Stimulated activated CD8-positive, alpha-beta memory T cell treated with anti-CD3 and anti-CD28 coated beads, Interleukin-7, amount 100 ng/mL, for 24 hours (primary cell): Measurements from ENCODE around the gene GALNT7.
"Not testable (repeated sequence)": the region's sequence is repeated elsewhere in the genome, so short reads cannot be mapped to it uniquely, and the experiment has no call there.

ENCODE experiments used
- DNase-seq: peaks from one replicate; pipeline ENCODE4 v3.0.0-alpha.2; 2020; ENCODE audit warnings: low read depth

The GALNT7 gene

DNA sequence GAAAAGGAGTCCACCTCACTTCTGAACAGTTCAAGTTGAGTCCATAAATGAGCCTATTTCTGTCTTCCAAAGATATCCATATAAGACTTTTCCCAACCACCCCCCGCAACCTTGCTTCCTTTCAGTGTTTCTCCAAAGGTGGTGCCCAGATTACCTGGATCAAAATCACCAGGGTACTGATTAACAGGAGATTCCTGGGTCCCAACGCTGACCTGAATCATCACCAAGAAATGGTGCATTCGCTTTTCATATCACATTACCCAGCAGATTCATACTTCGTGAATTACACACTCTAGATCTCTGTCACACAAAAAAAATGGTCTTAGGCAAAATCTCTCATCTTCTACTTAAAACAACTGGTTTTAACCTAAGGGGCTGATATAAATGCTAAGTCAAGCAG lies 2.1 kb upstream of the GALNT7 start:
- no peak for DNase-seq

DNA sequence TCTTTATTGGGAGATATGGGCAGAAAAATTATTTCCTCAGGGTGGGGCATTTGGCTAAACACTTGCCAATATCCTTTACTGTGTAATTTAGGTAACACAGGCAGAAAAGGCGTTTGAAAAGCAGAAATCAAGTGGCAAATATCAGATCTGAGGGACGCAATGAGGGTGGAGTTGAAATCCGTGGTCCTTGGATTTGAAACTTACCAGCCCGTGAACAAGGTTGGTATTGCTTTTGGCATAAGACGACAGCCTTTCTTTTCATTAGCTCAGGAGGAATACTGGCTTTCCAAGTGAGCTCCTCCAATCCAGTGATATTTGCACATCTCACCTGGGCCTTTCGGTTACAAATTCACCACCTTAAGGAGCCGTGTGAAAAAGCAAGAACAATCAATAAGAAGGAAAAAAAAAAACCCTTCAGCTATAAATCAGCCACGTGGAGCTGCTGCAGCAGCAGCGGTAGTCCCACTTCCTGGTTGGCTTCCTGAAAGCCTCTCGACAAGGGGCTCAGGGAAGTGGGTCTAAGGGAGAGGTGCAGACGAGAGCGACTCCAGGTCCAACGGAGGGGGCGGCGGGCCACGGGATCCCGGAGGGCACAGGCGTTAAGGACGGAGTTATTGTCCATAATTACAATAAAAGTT lies 734 bp upstream of the GALNT7 start:
- no peak for DNase-seq

DNA sequence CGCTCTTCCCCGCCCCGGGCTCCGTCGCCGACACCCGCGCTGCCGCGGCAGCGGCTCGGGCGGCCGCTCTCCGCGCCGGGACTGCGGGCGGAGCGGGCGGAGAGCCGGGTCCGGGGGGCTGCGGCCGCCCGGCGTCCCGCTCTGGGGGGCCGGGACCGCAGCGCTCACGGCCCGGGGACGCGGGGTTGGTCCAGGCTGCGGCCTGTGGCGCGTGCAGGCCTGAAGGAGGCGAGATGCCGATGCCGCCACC lies 492 bp downstream of the GALNT7 start:
- DNase-seq: no peak

DNA sequence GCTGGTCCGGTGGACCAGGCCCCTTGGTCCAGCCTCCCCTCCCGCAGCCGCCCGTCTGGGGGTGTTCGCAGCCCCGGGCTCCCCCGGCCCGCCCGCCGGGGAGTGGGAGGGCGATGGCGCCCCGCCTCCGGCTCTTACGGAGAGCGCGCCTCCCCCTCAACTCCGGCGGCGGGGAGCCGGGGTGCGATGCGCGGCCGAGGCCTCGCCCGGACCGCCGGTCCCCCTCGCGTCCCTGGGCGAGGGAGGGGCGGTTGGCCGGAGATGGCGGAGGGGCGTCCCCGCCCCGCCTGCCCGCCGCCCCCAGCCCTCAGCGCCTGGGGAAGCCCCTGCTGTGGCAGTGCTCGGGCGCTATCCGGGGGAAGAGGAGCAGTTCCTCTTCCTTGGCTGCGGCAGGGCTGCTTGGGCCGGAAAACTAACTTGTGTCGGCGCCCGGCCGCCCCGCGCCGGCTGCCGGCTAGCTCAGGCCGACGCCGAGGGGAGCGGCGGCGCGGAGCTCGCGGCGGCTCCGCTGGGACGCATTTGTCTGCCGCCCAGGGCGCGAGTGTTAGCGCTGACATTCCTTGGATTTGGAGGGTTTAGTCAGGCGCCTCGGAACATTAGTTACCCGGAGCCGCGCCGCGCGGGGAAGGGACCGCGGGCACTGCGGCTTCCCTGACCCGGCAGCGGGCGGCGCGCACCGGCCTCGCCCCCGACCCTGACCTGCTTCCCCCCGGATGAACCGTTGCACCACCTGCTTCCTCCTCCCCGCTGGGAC lies 994 bp downstream of the GALNT7 start:
- DNase-seq: peak; percentile 15

DNA sequence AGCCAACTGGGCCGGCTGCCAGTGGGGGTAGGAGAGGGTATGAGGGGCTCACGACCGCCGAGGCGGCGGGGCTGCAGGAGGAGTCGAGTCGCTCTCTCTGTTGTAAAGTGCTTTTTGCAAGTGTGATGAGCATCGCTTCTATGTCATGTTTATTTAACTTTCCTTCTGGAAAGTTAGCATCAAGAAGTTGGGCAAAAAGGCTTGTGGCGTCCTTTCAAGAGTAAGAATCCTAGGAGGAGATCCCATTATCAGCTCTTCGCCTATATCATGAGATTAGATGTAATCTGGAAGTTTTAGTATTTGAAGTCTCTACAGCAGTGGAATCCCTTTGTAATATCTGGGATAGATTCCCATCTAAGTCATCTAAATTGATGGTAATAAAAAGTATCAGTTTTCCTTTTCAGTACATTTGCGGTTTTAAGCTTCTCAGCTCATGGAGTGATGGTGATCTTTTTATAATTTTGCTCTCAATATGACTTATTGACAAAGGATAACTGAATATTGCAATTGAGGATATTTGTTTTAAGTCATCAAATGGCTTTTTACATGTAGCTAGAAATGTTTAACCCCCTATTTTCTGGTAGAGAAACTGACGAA lies 1.7 kb downstream of the GALNT7 start:
- DNase-seq: no peak

DNA sequence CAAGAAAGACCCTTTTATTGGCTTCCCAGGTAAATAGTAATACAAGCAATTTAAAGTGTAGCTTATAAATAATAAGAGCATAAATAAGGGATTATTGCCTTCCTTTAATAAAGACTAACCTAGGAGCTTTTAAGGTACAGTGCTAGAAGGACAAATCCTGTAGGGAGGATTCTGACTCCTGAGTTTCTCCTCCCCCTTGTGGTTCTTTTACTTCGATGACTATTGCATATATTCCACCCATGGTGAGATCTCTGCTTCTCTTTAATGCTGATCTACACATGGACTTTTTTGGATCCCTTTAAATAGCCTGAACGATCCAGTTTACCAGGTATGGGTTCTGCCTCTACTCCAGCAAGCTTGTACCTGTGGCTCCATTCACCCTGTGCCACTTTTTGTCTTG lies 2.5 kb downstream of the GALNT7 start:
- DNase-seq: no peak

DNA sequence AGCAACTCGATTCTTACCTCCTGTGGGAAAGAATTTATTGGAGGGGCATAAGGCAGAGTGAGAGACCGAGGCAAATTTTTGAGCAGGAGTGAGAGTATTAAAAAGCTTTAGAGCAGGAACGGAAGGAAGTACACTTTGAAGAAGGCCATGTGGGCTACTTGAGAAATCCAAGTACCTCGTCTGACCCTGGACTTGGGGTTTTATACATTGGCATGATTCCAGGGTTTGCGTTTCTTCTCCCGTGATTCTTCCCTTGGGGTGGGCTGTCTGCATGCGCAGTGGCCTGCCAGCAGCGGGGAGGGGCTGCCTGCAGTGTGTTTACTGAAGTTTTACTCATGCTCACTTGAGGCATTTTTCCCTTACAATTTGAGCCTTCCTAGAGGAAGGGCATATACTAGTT lies 3.4 kb downstream of the GALNT7 start:
- no peak for DNase-seq

DNA sequence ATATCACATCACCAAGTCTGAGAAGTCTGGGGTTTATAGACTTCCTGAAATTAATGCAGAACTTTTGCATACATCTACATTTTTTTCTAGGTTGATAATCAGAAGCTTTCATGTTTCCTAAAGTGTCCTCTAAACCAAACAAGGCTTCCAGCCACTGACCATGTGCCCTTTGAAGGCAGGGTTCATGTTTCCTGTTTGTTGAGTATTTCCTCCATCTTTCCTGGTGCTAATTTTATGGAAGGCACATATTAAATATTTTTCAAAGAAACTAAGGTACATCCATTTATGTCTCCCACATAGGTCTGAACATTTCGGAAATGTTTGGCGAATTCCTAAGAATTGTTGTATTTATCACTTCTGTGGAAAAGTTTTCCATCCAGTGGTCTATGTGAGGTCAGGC lies 5.6 kb downstream of the GALNT7 start:
- DNase-seq: no peak

DNA sequence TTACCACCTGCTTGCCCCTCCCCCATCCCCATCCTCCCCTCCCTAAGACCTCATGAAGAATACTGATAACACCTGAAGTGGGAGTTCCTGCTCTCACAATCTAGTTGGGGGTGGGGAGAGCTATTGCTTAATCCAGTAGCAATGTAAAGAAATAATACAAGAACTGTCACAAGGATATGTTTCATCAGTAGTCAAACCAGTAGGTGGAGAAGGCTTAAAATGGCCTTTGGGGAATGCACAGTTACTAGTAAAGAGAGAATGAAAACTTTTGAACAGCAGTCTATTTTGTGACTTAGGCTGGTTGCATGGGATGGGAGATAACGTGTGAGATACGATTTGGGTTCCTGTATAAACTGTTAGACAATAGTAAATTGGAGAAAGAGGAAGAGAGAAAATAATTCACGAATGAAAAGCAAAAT lies 6.0 kb downstream of the GALNT7 start:
- DNase-seq: no peak

DNA sequence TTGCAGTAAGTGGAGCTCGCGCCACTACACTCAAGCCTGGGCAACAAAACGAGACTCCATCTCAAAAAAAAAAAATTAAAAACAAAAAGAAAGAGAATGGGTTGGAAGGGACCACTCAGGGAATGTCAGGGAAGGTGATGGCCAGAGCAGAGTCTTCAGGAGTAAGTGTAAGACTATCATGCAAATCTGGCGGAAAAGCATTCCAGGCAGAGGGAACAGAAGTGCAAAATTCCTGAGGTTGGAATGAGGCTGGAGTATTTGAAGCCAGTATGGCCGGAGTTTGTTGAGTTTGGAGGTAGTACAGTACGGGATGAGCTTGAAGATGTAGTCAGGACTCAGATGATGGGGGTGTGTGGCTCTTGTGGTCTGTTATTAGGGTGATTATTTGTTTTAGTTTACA lies 7.4 kb downstream of the GALNT7 start:
- no peak for DNase-seq

DNA sequence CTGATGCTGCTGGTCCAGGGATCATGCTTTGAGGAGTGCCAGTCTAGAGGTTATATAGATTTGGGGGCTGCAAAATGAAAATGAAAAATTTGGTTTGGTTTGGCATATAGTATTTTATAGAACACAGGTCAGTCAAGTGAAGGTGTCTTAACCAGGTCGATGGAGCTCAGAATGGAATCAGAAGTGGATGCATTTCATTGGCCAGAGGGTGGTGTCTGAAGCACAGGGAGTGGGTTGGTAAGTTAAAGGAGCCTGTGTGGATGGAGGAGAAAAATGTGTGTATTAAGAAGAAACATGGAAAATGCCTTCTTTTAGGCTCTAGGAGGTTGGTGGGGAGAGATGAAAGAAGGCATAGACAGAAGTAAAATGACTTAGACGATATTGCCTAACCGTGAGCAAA lies 8.6 kb downstream of the GALNT7 start:
- DNase-seq: no peak

DNA sequence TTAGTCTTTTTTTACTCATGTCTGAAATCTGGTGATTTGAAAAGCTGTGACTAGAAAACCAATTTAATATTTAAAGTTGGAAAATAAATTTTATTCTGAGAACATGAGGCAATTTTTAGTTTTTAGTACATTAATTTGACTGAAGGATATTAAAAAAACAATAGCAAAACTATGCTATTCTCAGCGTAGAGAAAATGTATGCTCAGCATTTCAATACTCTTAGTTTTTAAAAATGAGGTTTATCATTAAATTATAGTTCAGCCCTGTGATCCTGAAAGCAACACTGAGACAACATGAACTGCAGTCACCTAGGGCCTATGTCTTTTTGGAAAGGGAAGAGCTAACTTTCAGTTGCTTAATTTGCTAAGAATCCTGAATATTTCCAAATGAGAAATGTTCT lies 9.5 kb downstream of the GALNT7 start:
- no peak for DNase-seq

DNA sequence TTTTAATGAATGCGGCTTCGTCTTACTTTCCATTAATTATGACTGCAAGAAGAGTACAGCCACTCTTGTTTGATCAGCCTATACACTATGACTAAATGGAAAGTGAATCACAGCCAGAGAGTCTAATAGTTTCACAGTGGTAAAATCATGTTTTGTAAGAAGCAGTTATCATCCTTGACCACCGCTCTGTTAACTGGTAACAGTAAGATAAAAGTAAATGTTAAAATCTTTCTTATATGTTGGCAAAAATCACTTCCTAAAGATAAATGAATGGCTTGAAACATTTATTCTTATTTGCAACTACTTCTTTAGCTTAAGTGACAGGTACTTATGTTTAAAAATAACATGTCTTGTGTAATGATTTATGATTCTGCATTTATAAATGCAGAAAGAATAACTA lies 13.2 kb downstream of the GALNT7 start:
- no peak for DNase-seq

DNA sequence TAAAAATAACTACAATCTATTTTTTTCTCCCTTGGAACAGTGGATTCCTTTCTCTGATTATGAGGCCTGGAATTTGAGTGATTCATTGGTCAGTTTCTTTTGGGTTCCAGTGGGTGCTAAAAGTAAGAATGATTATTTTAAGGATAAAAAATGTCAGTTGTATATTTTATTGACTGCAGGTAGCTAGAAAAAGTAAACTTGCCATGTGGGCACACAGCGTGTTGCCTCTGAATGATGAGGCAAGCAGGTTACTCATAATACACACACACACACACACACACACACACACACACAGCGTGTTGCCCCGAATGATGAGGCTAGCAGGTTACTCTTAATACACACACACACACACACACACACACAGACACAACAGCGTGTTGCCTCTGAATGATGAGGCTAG lies 13.8 kb downstream of the GALNT7 start:
- no peak for DNase-seq

DNA sequence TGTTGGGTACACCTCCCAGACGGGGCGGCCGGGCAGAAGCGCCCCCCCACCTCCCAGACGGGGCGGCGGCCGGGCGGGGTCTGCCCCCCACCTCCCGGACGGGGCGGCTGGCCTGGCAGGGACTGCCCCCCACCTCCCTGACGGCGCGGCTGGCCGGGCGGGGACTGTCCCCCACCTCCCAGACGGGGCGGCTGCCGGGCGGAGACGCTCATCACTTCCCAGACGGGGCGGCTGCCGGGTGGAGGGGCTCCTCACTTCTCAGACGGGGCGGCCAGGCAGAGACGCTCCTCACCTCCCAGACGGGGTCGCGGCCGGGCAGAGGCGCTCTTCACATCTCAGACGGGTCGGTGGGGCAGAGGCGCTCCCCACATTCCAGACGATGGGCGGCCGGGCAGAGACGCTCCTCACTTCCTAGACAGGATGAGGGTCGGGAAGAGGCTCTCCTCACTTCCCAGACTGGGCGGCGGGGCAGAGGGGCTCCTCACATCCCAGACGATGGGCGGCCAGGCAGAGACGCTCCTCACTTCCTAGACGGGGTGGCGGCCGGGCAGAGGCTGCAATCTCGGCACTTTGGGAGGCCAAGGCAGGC lies 15.1 kb downstream of the GALNT7 start:
- not testable (repeated sequence) for DNase-seq

DNA sequence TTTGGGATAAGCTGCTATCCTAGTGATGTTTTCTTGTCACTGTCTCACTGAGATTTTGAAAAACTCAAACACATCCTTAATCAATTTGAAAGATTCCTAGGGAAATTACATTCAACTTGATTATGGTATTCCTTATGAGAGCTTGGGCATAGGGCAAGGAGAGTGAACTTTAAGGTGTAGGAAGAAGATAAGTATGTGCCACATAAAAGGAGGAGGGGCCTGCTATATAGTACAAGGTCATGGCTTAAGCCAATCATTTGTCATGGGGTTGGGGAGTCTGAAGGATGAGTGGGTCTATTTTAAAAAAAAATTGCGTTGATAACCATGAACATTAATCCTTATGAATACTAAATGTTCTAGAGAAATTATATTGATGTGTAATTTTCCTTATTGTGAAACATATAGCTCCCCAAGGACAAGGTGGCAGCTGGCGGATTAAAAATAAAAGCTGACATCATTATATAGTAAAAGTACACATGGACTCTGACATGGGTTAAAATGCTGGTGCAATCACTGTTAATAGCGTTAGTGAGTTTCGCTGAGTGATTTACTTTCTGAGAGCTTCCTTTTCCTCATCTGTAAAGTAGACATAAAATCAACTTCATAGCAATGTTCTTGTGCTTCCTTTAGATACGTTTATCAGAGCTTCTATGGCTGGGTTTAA lies 17.4 kb downstream of the GALNT7 start:
- DNase-seq: no peak

DNA sequence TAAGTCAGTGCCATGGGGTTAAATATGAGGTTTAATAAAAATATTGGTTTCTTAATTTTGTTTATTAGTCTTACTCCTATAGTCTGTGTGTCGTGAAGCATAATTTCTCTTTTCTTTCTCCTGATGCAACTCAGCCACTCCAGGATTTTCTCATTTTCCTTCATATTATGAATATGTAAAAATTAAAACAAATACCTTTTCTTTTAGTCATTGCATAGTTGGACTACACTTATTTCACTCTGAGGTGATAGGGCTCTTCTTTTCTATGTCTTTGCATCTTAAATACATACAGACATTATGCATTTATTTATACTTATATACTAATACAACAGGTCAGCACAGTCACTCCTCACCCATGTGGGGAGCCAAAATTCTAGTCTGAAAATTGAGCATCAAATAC lies 19.1 kb downstream of the GALNT7 start:
- DNase-seq: no peak

DNA sequence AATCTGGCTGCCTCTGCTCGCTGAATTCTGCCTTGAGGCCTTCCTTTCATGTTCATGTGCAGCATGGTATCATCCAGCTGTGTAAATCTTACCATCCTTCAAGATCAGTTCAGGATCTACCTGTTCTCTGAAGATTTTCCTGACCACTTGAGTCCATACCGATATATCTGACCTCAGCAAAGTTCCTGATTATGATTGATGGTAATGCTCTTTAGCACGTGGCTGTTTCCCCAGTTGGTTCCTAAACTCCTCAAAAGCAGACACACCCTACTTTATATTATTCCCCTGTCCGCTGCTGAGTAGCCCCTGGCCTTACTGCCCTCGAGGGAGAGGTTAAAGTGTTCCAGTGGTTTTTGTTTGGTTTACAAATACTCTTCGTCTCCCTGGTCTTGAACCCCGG lies 20.0 kb downstream of the GALNT7 start:
- no peak for DNase-seq

DNA sequence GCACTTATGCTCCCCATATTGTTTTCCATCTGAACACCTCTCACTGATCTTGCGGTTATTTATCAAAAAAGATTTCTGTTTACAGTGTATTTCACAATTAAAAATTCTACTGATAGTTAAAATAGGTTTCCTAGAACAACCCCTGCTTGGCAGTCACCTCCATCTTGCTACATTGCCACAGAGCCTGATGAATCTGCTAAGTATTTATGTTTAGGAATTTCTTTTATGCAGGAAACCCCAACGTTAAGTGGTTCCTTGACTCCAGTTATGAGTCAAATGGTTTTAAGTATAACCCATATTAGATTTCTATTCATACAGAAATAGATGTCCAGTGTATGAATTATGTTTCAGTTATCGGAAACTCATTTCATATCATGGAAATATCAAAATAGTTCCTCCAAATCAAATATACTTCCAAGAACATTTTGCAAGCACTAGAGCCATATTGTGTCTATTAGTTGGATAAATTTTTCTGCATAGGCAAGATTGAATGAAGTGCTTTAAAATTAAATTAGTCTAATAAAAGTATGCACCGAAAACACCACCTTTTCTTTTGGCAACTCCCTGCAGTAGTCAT lies 20.6 kb downstream of the GALNT7 start:
- no peak for DNase-seq

DNA sequence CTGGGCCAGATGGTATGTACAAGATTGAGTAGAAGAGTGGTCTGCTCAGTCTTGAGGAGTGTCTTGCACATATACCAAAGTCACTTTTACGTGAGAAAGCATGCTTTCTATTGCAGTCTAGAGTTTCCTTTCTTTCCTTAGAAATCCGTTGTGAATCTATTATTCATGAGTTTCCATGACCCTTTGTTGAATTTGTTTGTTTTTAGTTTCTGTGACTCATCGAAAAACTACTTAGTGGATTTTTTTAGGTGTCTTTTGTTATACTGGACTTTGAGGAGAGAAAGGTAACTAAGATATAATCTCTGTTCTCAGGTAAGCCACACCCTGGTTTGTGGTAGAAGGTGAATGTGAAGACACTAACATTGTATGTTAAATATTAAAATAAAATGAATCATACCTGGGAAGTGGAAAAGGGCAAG lies 23.0 kb downstream of the GALNT7 start:
- DNase-seq: no peak

DNA sequence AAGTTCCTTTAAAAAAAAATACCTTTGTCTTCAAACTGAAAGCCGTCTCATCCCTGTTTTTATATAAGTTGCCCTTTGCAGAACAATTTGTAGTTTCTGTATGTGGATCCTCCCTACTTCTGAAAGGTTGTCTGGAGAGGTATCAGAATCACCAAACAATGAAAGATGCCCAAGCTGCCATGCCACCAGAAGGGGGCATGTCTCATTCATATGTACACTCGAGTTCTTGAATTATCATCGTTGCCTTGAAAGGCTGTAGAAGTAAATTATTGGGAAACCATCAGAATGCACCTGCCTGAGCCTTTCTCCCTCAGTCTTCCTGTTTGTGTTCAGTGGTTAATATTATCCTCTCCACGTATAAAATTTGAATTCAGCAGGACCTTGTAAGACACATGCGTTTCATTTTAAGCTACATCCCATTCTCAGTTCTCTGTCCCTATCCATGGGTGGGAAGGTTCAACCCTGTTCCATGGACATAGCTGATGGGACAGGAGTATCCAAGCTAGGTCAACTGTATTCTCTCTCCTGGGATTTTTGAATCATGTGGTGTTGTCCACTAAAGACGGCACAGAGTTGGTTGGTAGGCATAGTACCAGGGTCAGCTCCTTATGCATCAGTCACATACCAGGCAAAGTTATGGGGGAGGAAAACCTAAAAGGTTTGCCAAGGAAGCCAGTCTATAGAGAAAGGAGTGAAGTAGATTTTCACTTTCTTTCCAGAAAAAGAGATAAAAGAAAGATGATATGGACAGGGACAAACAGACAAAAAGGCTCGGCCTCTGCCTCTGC lies 24.0 kb downstream of the GALNT7 start:
- no peak for DNase-seq

DNA sequence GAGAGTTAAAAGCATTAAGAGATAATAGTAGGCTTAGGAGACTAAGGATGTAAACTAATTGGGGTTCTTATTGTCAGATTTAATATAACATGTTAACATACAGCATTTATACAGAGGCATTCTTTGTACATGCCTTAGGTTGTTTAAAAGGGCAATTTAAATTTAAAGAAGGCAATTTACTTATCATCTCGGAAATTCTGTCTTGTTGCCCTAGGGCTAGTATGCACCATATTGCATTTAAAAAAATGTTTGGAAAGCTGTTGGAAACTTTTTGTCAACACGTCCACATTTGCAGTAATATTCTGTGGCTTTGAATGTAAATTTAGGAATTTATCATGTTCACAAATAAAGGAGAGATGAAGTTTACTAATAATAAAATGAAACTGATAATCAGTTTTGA lies 25.5 kb downstream of the GALNT7 start:
- DNase-seq: no peak
